ENCODE results near the gene PPIL4. TPM values are rescaled to one million over a fixed set of nuclear protein-coding genes. Genes with fewer than 3 reads are reported as not detected.
"Not testable (repeated sequence)": the region's sequence is repeated elsewhere in the genome, so short reads cannot be mapped to it uniquely, and the experiment has no call there.

Gene PPIL4
- total RNA-seq, 6 donors from 2014 or later: 15.1 to 50.6 (median 21.8) TPM

GRCh38 chr6:149461670-149462069 is 84.2 kb downstream of the PPIL4 start:
- Histone ChIP-seq H3K4me1 (peaks cover 0 to 22% (median 17%) of the 10 kb centered on the region in 4 donors), H3K9me3 (no peaks in the 10 kb centered on the region), H3K27me3 (no peaks in the 10 kb centered on the region), H3K36me3 (no peaks in the 10 kb centered on the region), H3K4me3 (no peak overlapping the region), H3K27ac (no peak overlapping the region)
- TF ChIP-seq POLR2AphosphoS5 (IDR thresholded peaks at IDR 0.05) (no peak), EP300 (IDR thresholded peaks at IDR 0.05) (no peak), POLR2A (IDR thresholded peaks at IDR 0.05) (no peak)
- TF ChIP-seq, protein P1, sequence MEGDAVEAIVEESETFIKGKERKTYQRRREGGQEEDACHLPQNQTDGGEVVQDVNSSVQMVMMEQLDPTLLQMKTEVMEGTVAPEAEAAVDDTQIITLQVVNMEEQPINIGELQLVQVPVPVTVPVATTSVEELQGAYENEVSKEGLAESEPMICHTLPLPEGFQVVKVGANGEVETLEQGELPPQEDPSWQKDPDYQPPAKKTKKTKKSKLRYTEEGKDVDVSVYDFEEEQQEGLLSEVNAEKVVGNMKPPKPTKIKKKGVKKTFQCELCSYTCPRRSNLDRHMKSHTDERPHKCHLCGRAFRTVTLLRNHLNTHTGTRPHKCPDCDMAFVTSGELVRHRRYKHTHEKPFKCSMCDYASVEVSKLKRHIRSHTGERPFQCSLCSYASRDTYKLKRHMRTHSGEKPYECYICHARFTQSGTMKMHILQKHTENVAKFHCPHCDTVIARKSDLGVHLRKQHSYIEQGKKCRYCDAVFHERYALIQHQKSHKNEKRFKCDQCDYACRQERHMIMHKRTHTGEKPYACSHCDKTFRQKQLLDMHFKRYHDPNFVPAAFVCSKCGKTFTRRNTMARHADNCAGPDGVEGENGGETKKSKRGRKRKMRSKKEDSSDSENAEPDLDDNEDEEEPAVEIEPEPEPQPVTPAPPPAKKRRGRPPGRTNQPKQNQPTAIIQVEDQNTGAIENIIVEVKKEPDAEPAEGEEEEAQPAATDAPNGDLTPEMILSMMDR (IDR thresholded peaks at IDR 0.05): no peak
- WGBS, 2 donors: 55 to 84% methylated on average over 5 of the region's 5 CpGs
- ATAC-seq (ENCODE audit: low FRiP score in 2 of 2) (no peak), DNase-seq (no peak)

DNA sequence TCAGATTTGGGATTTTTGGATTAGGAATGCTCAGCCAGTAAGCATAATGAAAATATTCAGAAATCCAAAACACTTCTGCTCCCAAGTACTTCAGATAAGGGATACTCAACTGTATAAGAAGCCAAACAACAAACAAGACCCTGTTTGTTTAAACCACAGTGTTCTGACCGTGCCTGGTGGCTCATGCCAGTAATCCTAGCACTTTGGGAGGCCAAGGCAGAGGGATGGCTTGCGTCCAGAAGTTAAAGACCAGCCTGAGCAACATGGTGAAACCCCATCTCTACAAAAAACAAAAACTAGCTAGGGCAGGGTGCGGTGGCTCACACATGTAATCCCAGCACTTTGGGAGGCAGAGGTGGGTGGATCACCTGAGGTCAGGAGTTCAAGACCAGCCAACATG is 85.6 kb downstream of the PPIL4 start:
- H3K27ac ChIP-seq; ATAC-seq (ENCODE audit: low FRiP score in 2 of 2); DNase-seq; H3K4me3 ChIP-seq; H3K9me3 ChIP-seq; H3K36me3 ChIP-seq; H3K27me3 ChIP-seq: not testable (repeated sequence)
- 64 to 91% methylated on average over 3 of the region's 3 CpGs for WGBS, 2 donors
- peaks cover 2 to 31% (median 18%) of the 10 kb centered on the region in 4 donors for H3K4me1 ChIP-seq

- no peak overlapping the region for H3K4me3 ChIP-seq
- 78 to 80% methylated on average over 5 of the region's 5 CpGs for WGBS, 2 donors
- no peak overlapping the region for H3K27ac ChIP-seq
- H3K4me1 ChIP-seq: peaks cover 7 to 36% (median 23%) of the 10 kb centered on the region in 4 donors
- H3K9me3 ChIP-seq: no peaks in the 10 kb centered on the region
- DNase-seq (no peak), ATAC-seq (ENCODE audit: low FRiP score in 2 of 2) (no peak)
- no peaks in the 10 kb centered on the region for H3K27me3 ChIP-seq
- TF ChIP-seq POLR2AphosphoS5 (IDR thresholded peaks at IDR 0.05): no peak
- no peak for TF ChIP-seq EP300 (IDR thresholded peaks at IDR 0.05)
- TF ChIP-seq, protein P1 (IDR thresholded peaks at IDR 0.05): no peak
- no peak for TF ChIP-seq POLR2A (IDR thresholded peaks at IDR 0.05)
- H3K36me3 ChIP-seq: no peaks in the 10 kb centered on the region
These were observed 86.1 kb downstream of the PPIL4 start for GRCh38 chr6:149459761-149460160.

DNA sequence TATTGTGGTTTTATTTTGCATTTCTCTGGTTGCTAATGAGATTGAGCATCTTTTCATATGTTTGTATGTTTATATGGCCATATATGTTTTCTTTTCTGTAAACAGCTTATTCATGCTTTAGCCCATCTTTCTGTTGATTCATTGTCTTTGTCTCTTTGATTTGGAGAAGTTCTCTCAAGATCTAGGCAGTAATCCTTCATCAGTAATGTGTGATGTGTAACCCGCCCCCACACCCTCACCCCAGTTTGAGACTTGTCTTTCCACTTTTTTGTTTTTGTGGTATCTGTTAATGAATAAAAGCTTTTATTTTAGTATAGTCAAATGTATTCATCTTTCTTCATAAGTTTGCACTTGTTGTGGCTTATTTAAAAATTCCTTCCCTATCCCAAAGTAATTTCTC is 87.0 kb downstream of the PPIL4 start:
- TF ChIP-seq POLR2AphosphoS5 (IDR thresholded peaks at IDR 0.05): no peak
- TF ChIP-seq, protein P1 (IDR thresholded peaks at IDR 0.05): no peak
- TF ChIP-seq POLR2A (IDR thresholded peaks at IDR 0.05): no peak
- TF ChIP-seq EP300 (IDR thresholded peaks at IDR 0.05): no peak
- WGBS, 2 donors: 96 to 100% methylated on average over 1 of the region's 1 CpG
- DNase-seq (no peak), ATAC-seq (ENCODE audit: low FRiP score in 2 of 2) (no peak)
- H3K4me1 ChIP-seq: peaks cover 17 to 39% (median 24%) of the 10 kb centered on the region in 4 donors
- no peaks in the 10 kb centered on the region for H3K9me3 ChIP-seq
- no peak overlapping the region for H3K4me3 ChIP-seq
- no peaks in the 10 kb centered on the region for H3K36me3 ChIP-seq
- no peaks in the 10 kb centered on the region for H3K27me3 ChIP-seq
- no peak overlapping the region for H3K27ac ChIP-seq

DNA sequence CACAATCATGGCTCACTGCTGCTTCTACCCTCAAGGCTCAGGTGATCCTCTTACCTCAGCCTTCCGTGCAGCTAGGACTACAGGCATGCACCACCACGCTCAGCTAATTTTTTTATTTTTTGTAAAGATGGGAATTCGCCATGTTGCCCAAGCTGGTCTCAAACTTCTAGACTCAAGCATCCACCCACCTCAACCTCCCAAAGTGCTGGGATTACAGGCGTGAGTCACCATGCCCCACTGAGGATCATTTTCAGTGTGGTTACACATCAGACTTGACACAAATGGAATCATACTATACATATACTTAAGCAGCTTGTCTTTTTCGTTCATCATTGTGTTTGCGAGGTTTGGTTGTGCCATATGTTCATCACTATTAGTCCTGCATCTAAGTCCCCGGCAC is 87.6 kb downstream of the PPIL4 start:
- Histone ChIP-seq H3K27ac (no peak overlapping the region), H3K4me1 (peaks cover 23 to 41% (median 27%) of the 10 kb centered on the region in 4 donors), H3K36me3 (no peaks in the 10 kb centered on the region), H3K27me3 (no peaks in the 10 kb centered on the region), H3K4me3 (no peak overlapping the region), H3K9me3 (no peaks in the 10 kb centered on the region)
- DNase-seq (no peak), ATAC-seq (ENCODE audit: low FRiP score in 2 of 2) (no peak)
- TF ChIP-seq POLR2A (IDR thresholded peaks at IDR 0.05): no peak
- no peak for TF ChIP-seq POLR2AphosphoS5 (IDR thresholded peaks at IDR 0.05)
- TF ChIP-seq EP300 (IDR thresholded peaks at IDR 0.05): no peak
- TF ChIP-seq, protein P1 (IDR thresholded peaks at IDR 0.05): no peak
- WGBS, 2 donors: 96 to 97% methylated on average over 7 of the region's 7 CpGs
